KMS-11 (cell line): ENCODE measurements around the gene CTBP1.

Experiments used
- H2AFZ ChIP-seq: fragments of 200-600 bp; sonication (generic); 2 replicates; pipeline ENCODE4 v1.6.1; 2016; ENCODE audit warnings: antibody characterized with exemption, mixed run types, low read depth
- H3K27ac ChIP-seq: fragments of 200-600 bp; sonication (generic); 2 replicates; pipeline ENCODE4 v1.6.1; 2016; ENCODE audit warnings: mild to moderate bottlenecking, mixed run types
- H3K27me3 ChIP-seq: fragments of 200-600 bp; sonication (generic); 2 replicates; pipeline ENCODE4 v1.6.1; 2017; ENCODE audit warnings: mild to moderate bottlenecking, low read depth, mixed run types, moderate library complexity; ENCODE audit not compliant: insufficient read depth
- H3K36me3 ChIP-seq: fragments of 200-600 bp; sonication (generic); 2 replicates; pipeline ENCODE4 v1.6.1; 2017; ENCODE audit warnings: mild to moderate bottlenecking, mixed run types; ENCODE audit not compliant: insufficient read depth
- H3K4me1 ChIP-seq: fragments of 200-600 bp; sonication (generic); 2 replicates; pipeline ENCODE4 v1.6.1; 2016; ENCODE audit warnings: mild to moderate bottlenecking, low read depth, mixed run types; ENCODE audit not compliant: poor library complexity, severe bottlenecking
- H3K4me2 ChIP-seq: fragments of 200-600 bp; sonication (generic); 2 replicates; pipeline ENCODE4 v1.7.0; 2016; ENCODE audit warnings: mild to moderate bottlenecking, mixed run types
- H3K4me3 ChIP-seq: fragments of 200-600 bp; sonication (generic); IDR thresholded peaks from 2 replicates; pipeline ENCODE4 v1.6.1; 2017; ENCODE audit warnings: low read depth, low read length, mixed read lengths; ENCODE audit not compliant: insufficient read depth
- H3K79me2 ChIP-seq: fragments of 200-600 bp; sonication (generic); 2 replicates; pipeline ENCODE4 v1.6.1; 2016; ENCODE audit warnings: low read depth, mixed run types; ENCODE audit not compliant: insufficient read depth
- H3K9ac ChIP-seq: fragments of 200-600 bp; sonication (generic); 2 replicates; pipeline ENCODE4 v1.6.1; 2016; ENCODE audit warnings: mild to moderate bottlenecking, mixed run types
- H4K20me1 ChIP-seq: fragments of 200-600 bp; sonication (generic); 2 replicates; pipeline ENCODE4 v1.6.1; 2016; ENCODE audit warnings: mild to moderate bottlenecking, mixed run types; ENCODE audit not compliant: insufficient read depth
- CTCF ChIP-seq: fragments of 200-600 bp; sonication (generic); conservative IDR thresholded peaks from 2 replicates; pipeline ENCODE4 v1.6.1; 2017; ENCODE audit warnings: low read depth, mild to moderate bottlenecking, antibody characterized with exemption, low read length, moderate library complexity, mixed read lengths

The CTBP1 gene

GRCh38 chr4:1296324-1297022, 47.5 kb upstream of the CTBP1 start:
- H3K27ac ChIP-seq = no peak overlapping the region
- no peak overlapping the region for H3K4me2 ChIP-seq
- no peak for TF ChIP-seq CTCF
- H3K9ac ChIP-seq = no peak overlapping the region
- peaks cover 25% of the 10 kb centered on the region; the same call in 1 of the 2 replicates for H3K79me2 ChIP-seq
- peaks cover 11% of the 10 kb centered on the region for H3K4me1 ChIP-seq
- no peaks in the 10 kb centered on the region for H3K27me3 ChIP-seq
- no peaks in the 10 kb centered on the region for H4K20me1 ChIP-seq
- no peak overlapping the region for H3K4me3 ChIP-seq
- no peak overlapping the region for H2AFZ ChIP-seq
- no peaks in the 10 kb centered on the region for H3K36me3 ChIP-seq

- no peak overlapping the region for H3K4me3 ChIP-seq
- H4K20me1 ChIP-seq = no peaks in the 10 kb centered on the region
- no peaks in the 10 kb centered on the region for H3K27me3 ChIP-seq
- H3K79me2 ChIP-seq = peaks cover 34% of the 10 kb centered on the region; the same call in 1 of the 2 replicates
- H3K27ac ChIP-seq = no peak overlapping the region
- H3K9ac ChIP-seq = no peak overlapping the region
- H3K4me1 ChIP-seq = peaks cover 18% of the 10 kb centered on the region
- TF ChIP-seq CTCF = no peak
- H2AFZ ChIP-seq = no peak overlapping the region
- H3K4me2 ChIP-seq = no peak overlapping the region
- H3K36me3 ChIP-seq = no peaks in the 10 kb centered on the region
These were observed 46.6 kb upstream of the CTBP1 start for GRCh38 chr4:1295405-1296055.

GRCh38 chr4:1294891-1295290, 46.0 kb upstream of the CTBP1 start:
- no peak for TF ChIP-seq CTCF

GRCh38 chr4:1294424-1294823, 45.5 kb upstream of the CTBP1 start:
- H3K27ac ChIP-seq = no peak overlapping the region
- H3K36me3 ChIP-seq = no peaks in the 10 kb centered on the region
- peaks cover 18% of the 10 kb centered on the region for H3K4me1 ChIP-seq
- H3K9ac ChIP-seq = no peak overlapping the region
- H4K20me1 ChIP-seq = no peaks in the 10 kb centered on the region
- no peak overlapping the region for H3K4me2 ChIP-seq
- H3K27me3 ChIP-seq = no peaks in the 10 kb centered on the region
- H3K79me2 ChIP-seq = peaks cover 39% of the 10 kb centered on the region; the same call in 1 of the 2 replicates
- H2AFZ ChIP-seq = no peak overlapping the region
- no peak for TF ChIP-seq CTCF
- no peak overlapping the region for H3K4me3 ChIP-seq

More at GRCh38 chr4:1294891-1295290, 46.0 kb upstream of the CTBP1 start:
- Histone ChIP-seq H4K20me1 (no peaks in the 10 kb centered on the region), H2AFZ (no peak overlapping the region), H3K79me2 (peaks cover 39% of the 10 kb centered on the region; the same call in 1 of the 2 replicates), H3K4me1 (peaks cover 18% of the 10 kb centered on the region), H3K27me3 (no peaks in the 10 kb centered on the region), H3K9ac (no peak overlapping the region), H3K4me3 (no peak overlapping the region), H3K4me2 (no peak overlapping the region), H3K27ac (no peak overlapping the region), H3K36me3 (no peaks in the 10 kb centered on the region)
